Suppressor macrophage treated with lipopolysaccharide for 4 hours (primary cell): ENCODE measurements around the gene C14orf132.
"Not testable (repeated sequence)": the region's sequence is repeated elsewhere in the genome, so short reads cannot be mapped to it uniquely, and the experiment has no call there.

ENCODE experiments used
- DNase-seq: peaks from one replicate; pipeline ENCODE4 v3.0.0-alpha.2; 2020

The C14orf132 gene

GRCh38 chr14:96060186-96060933 lies 21.2 kb downstream of the C14orf132 start:
- DNase-seq, result no peak

DNA sequence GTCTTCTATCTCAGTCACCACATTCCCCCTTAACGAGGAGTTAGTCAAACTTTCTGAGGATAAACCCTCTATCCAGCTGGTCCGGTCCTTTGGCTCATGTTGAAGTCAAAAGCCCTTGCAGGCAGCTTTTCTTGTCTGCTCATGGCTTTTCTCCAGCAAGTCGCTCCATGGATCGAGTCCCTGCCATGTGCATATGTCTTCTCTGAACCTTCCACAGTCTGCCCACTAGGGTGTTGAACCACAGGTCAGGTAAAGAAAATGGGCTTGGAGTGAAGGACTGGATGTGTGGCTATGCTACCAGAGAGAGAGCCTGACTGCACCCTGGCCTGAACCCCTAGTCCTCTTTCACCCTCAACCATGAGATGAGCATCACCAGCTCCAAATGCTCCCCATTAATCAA lies 22.8 kb downstream of the C14orf132 start:
- DNase-seq, result no peak

DNA sequence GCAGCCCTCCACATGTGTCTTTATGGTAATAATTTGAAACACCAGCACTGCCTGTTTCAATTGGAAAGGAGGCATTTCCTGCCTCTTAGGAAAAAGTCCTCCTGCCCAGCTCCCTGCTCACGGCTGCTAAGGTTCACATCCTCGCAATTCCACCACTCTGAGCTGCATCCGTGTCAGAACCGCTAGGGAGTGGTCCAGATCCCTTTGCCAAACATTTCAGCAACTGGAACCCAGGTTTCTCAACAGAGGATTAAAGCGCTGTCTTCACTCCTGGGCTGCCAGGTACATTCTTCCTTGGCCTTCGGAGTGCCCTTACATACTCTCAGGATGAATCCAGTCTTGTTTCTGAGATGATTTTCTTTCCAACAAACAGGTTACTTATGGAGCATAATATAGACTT lies 23.3 kb downstream of the C14orf132 start:
- DNase-seq, result no peak

DNA sequence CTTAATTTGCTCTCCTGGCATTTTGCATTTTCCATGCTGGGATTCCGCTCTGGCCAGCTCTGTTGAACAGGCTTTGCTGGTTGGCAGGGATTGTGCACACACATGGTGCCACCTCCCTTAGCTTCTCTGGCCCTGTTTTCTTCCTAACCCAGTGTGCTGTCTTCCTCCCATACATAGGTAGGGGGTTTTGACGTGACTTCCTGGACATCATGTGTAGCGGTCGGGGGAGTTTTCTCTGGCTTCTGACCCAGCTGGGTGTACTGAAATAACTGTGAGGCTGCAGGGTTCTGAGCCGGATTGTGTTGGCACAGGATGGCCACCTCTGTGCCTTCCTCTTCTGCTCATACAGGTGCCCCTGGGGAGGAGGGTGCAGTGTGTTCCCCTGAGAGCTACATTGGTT lies 25.7 kb downstream of the C14orf132 start:
- DNase-seq, result no peak

- DNase-seq, result no peak
These were observed 26.7 kb downstream of the C14orf132 start for GRCh38 chr14:96065661-96066459.

- no peak for DNase-seq
These were observed 27.8 kb downstream of the C14orf132 start for GRCh38 chr14:96066976-96067375.

DNA sequence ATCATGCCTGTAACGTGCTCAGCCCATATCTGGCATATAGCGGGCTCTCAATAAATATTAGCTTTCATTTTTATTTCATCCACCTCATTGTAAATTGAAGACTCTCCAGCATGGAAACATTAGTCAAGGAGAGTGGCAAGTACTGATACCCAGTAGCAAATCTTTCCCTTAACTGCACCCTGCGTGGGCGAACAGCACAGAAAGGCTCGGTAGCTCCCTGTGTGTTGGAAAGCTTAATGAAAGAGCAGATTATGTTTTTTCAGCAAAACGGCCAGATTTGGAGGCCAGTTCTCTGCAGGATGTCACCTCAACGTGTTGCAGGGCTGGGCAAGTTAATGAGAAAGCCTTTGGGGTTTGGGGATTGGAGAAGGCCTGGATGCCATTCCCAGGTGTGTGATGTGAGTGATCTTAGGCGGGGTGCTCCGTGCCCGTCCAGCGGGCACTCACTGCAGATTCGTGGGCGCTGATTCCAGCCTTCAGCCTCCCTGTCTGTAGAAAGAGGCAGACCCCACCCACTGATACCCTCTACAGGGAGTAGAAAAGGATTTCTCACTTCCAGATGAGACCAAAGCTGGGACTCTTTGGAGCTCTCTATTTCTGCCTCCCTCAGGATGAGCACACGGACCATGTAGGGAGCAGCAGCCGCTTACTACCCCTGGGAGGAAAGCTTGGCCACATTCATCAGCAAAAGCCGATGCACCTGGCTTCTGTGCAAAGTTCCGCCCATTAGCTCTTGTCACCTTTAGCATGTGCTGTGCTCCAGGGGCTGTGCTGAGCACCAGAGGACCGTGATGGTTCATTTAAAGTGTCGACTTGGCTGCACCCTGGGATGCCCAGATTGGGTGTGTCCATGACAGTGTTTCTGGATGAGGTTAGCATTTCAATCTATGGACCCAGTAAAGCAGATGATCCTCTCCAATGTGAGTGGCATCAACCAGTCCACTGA lies 29.1 kb downstream of the C14orf132 start:
- no peak for DNase-seq

- no peak for DNase-seq
These were observed 30.3 kb downstream of the C14orf132 start for GRCh38 chr14:96069421-96069820.

- no peak for DNase-seq
These were observed 32.4 kb downstream of the C14orf132 start for GRCh38 chr14:96071561-96071960.

DNA sequence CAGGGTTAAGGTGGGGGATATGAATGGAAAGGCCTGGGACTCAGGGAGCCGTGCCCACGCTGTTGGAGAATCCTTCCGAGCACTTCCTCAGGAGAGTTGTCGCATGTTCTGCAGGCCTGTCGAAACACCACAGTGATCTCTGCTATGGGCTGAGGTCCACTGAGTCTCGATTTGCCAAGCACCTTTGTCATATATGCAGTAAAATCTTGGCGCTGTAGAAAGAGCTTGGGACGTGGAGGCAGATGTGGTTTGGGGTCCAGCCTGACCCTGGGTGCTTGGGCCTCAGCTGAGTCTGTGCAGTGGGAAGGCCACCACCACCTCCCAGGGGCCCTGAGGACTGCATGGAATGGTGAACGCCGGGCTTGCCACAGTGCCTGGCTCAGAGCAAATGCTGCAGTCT lies 32.9 kb downstream of the C14orf132 start:
- no peak for DNase-seq

DNA sequence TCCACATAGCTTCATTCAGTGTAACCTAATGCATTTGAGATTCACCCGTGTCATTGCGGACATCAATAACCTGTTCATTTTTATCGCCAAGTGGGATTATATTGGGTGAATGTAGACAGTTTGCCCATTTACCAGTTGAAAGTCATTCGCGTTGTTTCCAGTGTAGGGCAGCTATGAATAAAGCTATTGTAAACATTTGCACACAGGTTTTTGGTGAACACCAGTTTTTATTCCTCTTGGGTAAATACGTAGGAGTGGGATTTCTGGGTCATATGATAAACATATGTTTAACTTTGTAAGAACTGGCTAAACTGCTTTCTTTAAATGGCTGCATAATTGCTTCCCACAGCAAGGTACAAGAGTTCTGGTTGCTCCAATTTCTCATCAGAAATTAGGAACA lies 33.6 kb downstream of the C14orf132 start:
- DNase-seq, result no peak

- DNase-seq, result not testable (repeated sequence)
These were observed 34.3 kb downstream of the C14orf132 start for GRCh38 chr14:96073260-96074039.

DNA sequence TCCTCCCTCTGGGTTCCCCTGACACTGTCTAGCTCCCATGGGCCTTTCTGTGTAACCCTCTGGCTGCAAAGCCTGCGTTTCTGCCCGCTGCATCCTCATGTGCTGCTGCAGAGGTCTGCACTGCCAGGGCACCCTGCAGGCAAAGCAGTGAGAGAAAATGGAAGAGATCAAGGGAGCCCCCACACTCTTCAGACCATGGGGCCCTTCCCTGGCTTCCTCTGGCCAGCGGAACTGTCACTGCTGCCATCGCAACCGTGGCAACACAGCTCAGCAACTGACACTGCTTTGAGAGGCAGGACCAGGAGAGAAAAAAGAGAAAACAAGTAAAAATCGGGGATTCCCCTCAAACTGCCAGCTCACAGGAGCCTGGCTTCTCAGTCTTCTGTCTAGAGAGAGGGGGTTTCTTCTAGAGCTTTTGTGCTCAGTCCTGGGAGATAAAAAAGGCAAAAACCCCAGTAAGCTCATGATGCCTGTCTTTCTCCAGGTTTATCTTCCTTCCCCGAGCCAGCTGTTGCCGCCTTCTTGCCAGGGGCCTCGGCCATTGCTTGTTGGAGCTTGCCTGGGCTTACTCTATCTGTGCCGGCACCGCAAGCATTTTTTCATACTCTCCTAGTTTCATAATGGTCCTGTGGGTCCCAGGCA lies 38.9 kb downstream of the C14orf132 start:
- DNase-seq, result no peak

DNA sequence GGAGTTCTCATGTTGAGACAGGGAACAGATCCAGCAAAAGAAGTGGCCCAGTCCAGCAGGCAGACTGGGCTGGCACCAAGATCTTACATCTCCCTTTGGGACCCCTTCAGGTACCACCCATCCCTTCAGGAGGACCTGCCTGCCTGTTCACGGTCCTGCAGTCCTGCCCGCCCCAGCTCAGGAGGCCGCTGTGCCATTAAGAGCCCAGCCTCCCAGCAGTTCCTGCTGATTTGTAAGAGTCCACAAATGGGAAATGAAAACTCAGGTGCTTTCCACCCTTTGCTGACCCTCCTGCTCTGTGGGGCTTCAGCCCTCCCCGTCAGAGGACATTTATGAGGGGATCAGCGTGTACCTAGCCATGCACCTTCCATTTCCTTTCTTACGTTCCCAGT lies 39.5 kb downstream of the C14orf132 start:
- no peak for DNase-seq

DNA sequence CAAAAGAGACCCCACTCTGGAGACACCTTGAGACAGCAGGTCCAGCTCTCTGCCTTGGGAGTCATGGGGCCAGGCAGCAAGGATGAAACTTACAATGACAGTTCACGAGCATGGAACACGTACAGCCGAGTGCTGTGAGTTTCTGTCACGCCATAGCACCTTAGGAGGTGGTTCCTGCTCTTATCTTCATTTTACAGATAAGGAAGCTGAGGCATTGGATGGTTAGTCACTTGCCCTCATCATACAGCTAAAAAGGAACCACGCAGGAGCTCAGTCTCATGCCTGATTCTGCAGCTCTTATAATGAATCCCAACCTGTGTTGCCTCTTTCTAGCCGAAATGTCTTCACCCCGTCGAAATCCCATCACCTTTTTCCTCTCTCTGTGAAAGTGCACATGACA lies 39.9 kb downstream of the C14orf132 start:
- no peak for DNase-seq

- DNase-seq, result no peak
These were observed 41.4 kb downstream of the C14orf132 start for GRCh38 chr14:96080571-96080970.

GRCh38 chr14:96081224-96081623 lies 42.1 kb downstream of the C14orf132 start:
- DNase-seq, result no peak

DNA sequence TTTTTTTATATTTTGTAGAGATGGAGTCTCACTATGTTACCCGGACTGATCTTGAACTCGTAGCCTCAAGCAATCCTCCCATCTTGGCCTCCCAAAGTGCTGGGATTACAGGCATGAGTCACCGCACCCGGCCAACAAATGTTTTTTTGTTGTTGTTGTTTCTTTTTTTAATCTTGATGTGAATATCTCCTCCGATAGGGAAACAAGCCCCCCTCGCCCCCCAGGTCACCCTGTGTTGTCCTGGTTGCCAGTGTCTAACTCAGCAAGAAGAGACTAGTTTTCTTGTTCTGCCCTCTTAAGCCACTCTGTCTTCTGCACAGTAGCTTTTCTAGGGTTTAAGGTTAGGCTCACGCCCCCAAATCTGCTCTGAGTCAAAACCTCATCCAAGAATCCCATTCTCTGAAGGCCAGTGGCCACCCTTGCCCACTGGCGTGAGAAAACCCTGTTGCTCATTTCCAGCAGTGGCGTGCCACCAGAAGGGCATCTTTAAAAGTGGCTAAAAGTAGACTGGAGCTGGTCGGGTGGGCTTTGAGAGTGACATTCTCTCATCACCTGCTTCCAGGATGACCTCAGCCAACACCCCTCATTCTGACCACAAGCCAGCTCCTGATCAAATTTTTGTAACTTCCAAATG lies 42.7 kb downstream of the C14orf132 start:
- no peak for DNase-seq

- no peak for DNase-seq
These were observed 43.5 kb downstream of the C14orf132 start for GRCh38 chr14:96082420-96083300.

- DNase-seq, result no peak
These were observed 44.6 kb downstream of the C14orf132 start for GRCh38 chr14:96083667-96084320.
